HepG2 (cell line): ENCODE data around the gene HSPB6. TPM values are rescaled to one million over a fixed set of nuclear protein-coding genes. Genes with fewer than 3 reads are reported as not detected.

Experiments
- CBFB ChIP-seq: sonication (generic); formaldehyde crosslinking; IDR thresholded peaks from 2 replicates; pipeline ENCODE4 v1.4.0; 2020; ENCODE audit warnings: missing genetic modification reagents
- DR1 ChIP-seq: sonication (generic); formaldehyde crosslinking; IDR thresholded peaks from 2 replicates; pipeline ENCODE4 v1.8.0; 2021; ENCODE audit warnings: mild to moderate bottlenecking, missing genetic modification reagents, inconsistent platforms
- KLF9 ChIP-seq: IDR thresholded peaks from 2 replicates; pipeline ENCODE4 v1.6.1; 2016; ENCODE audit warnings: low read depth
- RBFOX2 ChIP-seq: fragments of 200-400 bp; formaldehyde crosslinking; IDR thresholded peaks from 2 replicates; pipeline ENCODE4 v1.6.1; 2017; ENCODE audit warnings: low read depth, mild to moderate bottlenecking, low read length
- ZNF441 ChIP-seq: sonication (generic); formaldehyde crosslinking; IDR thresholded peaks from 2 replicates; pipeline ENCODE4 v1.7.0; 2021; ENCODE audit warnings: missing genetic modification reagents, borderline replicate concordance
- ZNF781 ChIP-seq: sonication (generic); formaldehyde crosslinking; IDR thresholded peaks from 2 replicates; pipeline ENCODE4 v1.5.1; 2020; ENCODE audit warnings: borderline replicate concordance, mild to moderate bottlenecking, missing genetic modification reagents; ENCODE audit errors: not compliant biosample characterization
- ZSCAN20 ChIP-seq: sonication (generic); formaldehyde crosslinking; IDR thresholded peaks from 2 replicates; pipeline ENCODE4 v1.4.0; 2020; ENCODE audit warnings: missing genetic modification reagents, mild to moderate bottlenecking, borderline replicate concordance
- polyA plus RNA-seq, 8 experiments: library from polyadenylated mRNA; depleted of rRNA in 3 of 8; stranded (reverse) in 7 of 8; unstranded in 1 of 8; fragments of >200 nt; fragmentation: Illumina TruSeq in 4 of 8; extraction: Trizol in 4 of 8; gene quantifications; 2 replicates each; pipeline versions ENCODE4 v1.2.1 to v1.2.3, GENCODE V29; 2011 to 2016; ENCODE audit warnings: low read depth in 4 of 8, missing spikeins in 1 of 8, mixed read lengths in 1 of 8; ENCODE audit not compliant: insufficient read depth in 1 of 8
- total RNA-seq, 5 experiments: library from RNA; depleted of rRNA; stranded (reverse); fragments of >200 nt; fragmentation: Illumina TruSeq; extraction: Trizol; gene quantifications; 2 replicates each; pipeline ENCODE4 v1.2.3, GENCODE V29; 2016; ENCODE audit warnings: low read depth in 1 of 5
- TF ChIP-seq, protein P1 (sequence below): sonication (generic); formaldehyde crosslinking; IDR thresholded peaks from 2 replicates; pipeline ENCODE4 v1.4.0; 2020; ENCODE audit warnings: missing genetic modification reagents
- TF ChIP-seq, protein P2 (sequence below): sonication (generic); formaldehyde crosslinking; IDR thresholded peaks from 2 replicates; pipeline ENCODE4 v1.4.0; 2020; ENCODE audit warnings: missing genetic modification reagents
- TF ChIP-seq, protein P3 (sequence below): IDR thresholded peaks from 2 replicates; pipeline ENCODE4 v1.6.1; 2016; ENCODE audit warnings: low read depth, control low read depth
- TF ChIP-seq, protein P4 (sequence below): sonication (generic); formaldehyde crosslinking; IDR thresholded peaks from 2 replicates; pipeline ENCODE4 v1.4.0; 2020; ENCODE audit warnings: missing genetic modification reagents
- TF ChIP-seq, protein P5 (sequence below): IDR thresholded peaks from 2 replicates; pipeline ENCODE4 v1.6.1; 2018; ENCODE audit warnings: missing genetic modification reagents

Gene HSPB6
- total and polyA plus RNA-seq, 2 of the 13 experiments (the other 11 are each of a cell fraction or from before 2014, with no cell fraction given) = 0.18 TPM; not detected in 1

DNA sequence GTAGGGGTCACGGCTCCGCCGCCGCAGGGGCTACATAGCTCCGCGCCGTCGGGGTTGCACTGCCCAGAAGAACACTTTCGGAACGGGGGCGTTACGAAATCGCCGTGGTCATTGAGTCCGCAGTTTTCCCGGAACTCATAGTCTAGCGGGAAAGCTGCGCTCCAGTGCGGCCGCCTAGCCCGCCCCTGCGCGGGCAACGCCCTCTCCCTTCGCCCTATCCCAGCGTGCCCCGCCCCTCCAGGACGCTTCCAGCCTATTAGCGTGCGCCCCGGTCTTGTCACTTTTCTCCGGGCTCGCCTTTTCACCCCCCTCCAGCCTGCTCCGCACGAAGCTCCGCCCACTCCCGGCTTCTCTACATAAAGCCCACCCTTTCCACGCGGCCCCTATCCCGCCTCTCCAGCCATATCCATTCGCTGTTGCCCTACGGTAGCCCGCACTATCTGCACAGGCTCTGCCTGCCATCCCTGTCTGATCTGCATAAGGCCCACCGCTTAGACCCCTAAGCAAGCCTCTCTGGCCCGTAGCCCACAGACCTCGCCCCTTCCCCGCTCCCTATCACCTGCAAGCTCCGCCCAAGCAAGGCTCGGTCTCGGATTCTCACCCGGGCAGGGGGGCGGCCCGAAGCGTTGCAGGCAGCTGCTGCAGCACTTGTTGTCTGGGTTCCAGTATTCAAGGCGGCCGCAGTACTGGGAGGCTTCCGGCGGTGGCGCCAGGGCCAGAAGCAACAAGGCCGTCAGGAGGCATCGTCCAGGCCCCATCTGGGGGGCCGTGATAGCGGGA is 16.2 kb downstream of the HSPB6 start (continued):
- TF ChIP-seq, protein P1, sequence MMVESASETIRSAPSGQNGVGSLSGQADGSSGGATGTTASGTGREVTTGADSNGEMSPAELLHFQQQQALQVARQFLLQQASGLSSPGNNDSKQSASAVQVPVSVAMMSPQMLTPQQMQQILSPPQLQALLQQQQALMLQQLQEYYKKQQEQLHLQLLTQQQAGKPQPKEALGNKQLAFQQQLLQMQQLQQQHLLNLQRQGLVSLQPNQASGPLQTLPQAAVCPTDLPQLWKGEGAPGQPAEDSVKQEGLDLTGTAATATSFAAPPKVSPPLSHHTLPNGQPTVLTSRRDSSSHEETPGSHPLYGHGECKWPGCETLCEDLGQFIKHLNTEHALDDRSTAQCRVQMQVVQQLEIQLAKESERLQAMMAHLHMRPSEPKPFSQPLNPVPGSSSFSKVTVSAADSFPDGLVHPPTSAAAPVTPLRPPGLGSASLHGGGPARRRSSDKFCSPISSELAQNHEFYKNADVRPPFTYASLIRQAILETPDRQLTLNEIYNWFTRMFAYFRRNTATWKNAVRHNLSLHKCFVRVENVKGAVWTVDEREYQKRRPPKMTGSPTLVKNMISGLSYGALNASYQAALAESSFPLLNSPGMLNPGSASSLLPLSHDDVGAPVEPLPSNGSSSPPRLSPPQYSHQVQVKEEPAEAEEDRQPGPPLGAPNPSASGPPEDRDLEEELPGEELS (CRISPR knock-in tag) = 0 out of 2 replicates have a peak, but pooled peaks have one; percentile 28
- TF ChIP-seq, protein P2, sequence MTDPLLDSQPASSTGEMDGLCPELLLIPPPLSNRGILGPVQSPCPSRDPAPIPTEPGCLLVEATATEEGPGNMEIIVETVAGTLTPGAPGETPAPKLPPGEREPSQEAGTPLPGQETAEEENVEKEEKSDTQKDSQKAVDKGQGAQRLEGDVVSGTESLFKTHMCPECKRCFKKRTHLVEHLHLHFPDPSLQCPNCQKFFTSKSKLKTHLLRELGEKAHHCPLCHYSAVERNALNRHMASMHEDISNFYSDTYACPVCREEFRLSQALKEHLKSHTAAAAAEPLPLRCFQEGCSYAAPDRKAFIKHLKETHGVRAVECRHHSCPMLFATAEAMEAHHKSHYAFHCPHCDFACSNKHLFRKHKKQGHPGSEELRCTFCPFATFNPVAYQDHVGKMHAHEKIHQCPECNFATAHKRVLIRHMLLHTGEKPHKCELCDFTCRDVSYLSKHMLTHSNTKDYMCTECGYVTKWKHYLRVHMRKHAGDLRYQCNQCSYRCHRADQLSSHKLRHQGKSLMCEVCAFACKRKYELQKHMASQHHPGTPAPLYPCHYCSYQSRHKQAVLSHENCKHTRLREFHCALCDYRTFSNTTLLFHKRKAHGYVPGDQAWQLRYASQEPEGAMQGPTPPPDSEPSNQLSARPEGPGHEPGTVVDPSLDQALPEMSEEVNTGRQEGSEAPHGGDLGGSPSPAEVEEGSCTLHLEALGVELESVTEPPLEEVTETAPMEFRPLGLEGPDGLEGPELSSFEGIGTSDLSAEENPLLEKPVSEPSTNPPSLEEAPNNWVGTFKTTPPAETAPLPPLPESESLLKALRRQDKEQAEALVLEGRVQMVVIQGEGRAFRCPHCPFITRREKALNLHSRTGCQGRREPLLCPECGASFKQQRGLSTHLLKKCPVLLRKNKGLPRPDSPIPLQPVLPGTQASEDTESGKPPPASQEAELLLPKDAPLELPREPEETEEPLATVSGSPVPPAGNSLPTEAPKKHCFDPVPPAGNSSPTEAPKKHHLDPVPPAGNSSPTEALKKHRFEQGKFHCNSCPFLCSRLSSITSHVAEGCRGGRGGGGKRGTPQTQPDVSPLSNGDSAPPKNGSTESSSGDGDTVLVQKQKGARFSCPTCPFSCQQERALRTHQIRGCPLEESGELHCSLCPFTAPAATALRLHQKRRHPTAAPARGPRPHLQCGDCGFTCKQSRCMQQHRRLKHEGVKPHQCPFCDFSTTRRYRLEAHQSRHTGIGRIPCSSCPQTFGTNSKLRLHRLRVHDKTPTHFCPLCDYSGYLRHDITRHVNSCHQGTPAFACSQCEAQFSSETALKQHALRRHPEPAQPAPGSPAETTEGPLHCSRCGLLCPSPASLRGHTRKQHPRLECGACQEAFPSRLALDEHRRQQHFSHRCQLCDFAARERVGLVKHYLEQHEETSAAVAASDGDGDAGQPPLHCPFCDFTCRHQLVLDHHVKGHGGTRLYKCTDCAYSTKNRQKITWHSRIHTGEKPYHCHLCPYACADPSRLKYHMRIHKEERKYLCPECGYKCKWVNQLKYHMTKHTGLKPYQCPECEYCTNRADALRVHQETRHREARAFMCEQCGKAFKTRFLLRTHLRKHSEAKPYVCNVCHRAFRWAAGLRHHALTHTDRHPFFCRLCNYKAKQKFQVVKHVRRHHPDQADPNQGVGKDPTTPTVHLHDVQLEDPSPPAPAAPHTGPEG (CRISPR knock-in tag) = no peak
- TF ChIP-seq, protein P3, sequence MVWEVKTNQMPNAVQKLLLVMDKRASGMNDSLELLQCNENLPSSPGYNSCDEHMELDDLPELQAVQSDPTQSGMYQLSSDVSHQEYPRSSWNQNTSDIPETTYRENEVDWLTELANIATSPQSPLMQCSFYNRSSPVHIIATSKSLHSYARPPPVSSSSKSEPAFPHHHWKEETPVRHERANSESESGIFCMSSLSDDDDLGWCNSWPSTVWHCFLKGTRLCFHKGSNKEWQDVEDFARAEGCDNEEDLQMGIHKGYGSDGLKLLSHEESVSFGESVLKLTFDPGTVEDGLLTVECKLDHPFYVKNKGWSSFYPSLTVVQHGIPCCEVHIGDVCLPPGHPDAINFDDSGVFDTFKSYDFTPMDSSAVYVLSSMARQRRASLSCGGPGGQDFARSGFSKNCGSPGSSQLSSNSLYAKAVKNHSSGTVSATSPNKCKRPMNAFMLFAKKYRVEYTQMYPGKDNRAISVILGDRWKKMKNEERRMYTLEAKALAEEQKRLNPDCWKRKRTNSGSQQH (CRISPR knock-in tag) = peak; percentile 86; the same call in 1 of the 2 replicates
- TF ChIP-seq ZNF441 (CRISPR knock-in tag) (no peak), RBFOX2 (peak; percentile 79), ZNF781 (CRISPR knock-in tag) (peak; percentile 34), DR1 (CRISPR knock-in tag) (peak; percentile 96), CBFB (CRISPR knock-in tag) (peak; percentile 43; the same call in 1 of the 2 replicates), ZSCAN20 (CRISPR knock-in tag) (no peak), KLF9 (CRISPR knock-in tag) (no peak)
- TF ChIP-seq, protein P4, sequence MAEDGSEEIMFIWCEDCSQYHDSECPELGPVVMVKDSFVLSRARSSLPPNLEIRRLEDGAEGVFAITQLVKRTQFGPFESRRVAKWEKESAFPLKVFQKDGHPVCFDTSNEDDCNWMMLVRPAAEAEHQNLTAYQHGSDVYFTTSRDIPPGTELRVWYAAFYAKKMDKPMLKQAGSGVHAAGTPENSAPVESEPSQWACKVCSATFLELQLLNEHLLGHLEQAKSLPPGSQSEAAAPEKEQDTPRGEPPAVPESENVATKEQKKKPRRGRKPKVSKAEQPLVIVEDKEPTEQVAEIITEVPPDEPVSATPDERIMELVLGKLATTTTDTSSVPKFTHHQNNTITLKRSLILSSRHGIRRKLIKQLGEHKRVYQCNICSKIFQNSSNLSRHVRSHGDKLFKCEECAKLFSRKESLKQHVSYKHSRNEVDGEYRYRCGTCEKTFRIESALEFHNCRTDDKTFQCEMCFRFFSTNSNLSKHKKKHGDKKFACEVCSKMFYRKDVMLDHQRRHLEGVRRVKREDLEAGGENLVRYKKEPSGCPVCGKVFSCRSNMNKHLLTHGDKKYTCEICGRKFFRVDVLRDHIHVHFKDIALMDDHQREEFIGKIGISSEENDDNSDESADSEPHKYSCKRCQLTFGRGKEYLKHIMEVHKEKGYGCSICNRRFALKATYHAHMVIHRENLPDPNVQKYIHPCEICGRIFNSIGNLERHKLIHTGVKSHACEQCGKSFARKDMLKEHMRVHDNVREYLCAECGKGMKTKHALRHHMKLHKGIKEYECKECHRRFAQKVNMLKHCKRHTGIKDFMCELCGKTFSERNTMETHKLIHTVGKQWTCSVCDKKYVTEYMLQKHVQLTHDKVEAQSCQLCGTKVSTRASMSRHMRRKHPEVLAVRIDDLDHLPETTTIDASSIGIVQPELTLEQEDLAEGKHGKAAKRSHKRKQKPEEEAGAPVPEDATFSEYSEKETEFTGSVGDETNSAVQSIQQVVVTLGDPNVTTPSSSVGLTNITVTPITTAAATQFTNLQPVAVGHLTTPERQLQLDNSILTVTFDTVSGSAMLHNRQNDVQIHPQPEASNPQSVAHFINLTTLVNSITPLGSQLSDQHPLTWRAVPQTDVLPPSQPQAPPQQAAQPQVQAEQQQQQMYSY = no peak
- TF ChIP-seq, protein P5, sequence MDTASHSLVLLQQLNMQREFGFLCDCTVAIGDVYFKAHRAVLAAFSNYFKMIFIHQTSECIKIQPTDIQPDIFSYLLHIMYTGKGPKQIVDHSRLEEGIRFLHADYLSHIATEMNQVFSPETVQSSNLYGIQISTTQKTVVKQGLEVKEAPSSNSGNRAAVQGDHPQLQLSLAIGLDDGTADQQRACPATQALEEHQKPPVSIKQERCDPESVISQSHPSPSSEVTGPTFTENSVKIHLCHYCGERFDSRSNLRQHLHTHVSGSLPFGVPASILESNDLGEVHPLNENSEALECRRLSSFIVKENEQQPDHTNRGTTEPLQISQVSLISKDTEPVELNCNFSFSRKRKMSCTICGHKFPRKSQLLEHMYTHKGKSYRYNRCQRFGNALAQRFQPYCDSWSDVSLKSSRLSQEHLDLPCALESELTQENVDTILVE = peak; percentile 47; the same call in 1 of the 2 replicates
